Measurements from ENCODE around the gene CDCP2.

CDCP2 gene

DNA sequence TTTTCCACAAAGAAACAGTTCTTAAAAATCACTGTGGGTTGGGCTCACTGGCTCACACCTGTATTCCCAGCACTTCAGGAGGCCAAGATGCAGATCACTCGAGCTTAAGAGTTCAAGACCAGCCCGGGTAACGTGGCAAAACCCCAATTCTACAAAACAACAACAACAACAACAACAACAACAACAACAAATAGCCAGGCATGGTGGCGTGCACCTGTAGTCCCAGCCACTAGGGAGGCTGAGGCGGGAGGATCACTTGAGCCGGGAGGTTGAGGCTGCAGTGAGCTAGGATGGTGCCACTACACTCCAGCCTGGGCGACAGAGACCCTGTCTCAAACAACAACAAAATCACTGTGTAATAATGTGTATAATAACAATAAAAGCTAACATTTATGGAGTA, 40.8 kb downstream of the CDCP2 start:
- Histone ChIP-seq H3K27ac (replicated peaks) (no peak overlapping the region), H3K4me3 (replicated peaks; ENCODE audit: insufficient read depth, low read length) (no peak overlapping the region), H3K27me3 (ENCODE audit: insufficient read depth, poor library complexity, severe bottlenecking) (no peaks in the 10 kb centered on the region)
- no peak for DNase-seq (ENCODE audit: low read depth in 1 of 2, low spot score in 1 of 2)
- TF ChIP-seq CTCF (IDR thresholded peaks at IDR 0.05; ENCODE audit: insufficient read depth, low read length) (no peak), POLR2AphosphoS5 (IDR thresholded peaks at IDR 0.05; ENCODE audit: low read depth) (no peak), GABPA (IDR thresholded peaks at IDR 0.05; ENCODE audit: low read depth) (no peak), SPI1 (IDR thresholded peaks at IDR 0.05; ENCODE audit: borderline replicate concordance, low read depth) (no peak)
- TF ChIP-seq, protein P1, sequence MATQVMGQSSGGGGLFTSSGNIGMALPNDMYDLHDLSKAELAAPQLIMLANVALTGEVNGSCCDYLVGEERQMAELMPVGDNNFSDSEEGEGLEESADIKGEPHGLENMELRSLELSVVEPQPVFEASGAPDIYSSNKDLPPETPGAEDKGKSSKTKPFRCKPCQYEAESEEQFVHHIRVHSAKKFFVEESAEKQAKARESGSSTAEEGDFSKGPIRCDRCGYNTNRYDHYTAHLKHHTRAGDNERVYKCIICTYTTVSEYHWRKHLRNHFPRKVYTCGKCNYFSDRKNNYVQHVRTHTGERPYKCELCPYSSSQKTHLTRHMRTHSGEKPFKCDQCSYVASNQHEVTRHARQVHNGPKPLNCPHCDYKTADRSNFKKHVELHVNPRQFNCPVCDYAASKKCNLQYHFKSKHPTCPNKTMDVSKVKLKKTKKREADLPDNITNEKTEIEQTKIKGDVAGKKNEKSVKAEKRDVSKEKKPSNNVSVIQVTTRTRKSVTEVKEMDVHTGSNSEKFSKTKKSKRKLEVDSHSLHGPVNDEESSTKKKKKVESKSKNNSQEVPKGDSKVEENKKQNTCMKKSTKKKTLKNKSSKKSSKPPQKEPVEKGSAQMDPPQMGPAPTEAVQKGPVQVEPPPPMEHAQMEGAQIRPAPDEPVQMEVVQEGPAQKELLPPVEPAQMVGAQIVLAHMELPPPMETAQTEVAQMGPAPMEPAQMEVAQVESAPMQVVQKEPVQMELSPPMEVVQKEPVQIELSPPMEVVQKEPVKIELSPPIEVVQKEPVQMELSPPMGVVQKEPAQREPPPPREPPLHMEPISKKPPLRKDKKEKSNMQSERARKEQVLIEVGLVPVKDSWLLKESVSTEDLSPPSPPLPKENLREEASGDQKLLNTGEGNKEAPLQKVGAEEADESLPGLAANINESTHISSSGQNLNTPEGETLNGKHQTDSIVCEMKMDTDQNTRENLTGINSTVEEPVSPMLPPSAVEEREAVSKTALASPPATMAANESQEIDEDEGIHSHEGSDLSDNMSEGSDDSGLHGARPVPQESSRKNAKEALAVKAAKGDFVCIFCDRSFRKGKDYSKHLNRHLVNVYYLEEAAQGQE (IDR thresholded peaks at IDR 0.05; ENCODE audit: insufficient replicate concordance, low read depth): no peak

GRCh38 chr1:54111624-54112023, 41.2 kb downstream of the CDCP2 start:
- H3K27me3 ChIP-seq (ENCODE audit: insufficient read depth, poor library complexity, severe bottlenecking): no peaks in the 10 kb centered on the region
- no peak overlapping the region for H3K4me3 ChIP-seq (replicated peaks; ENCODE audit: insufficient read depth, low read length)
- no peak for DNase-seq (ENCODE audit: low read depth in 1 of 2, low spot score in 1 of 2)
- TF ChIP-seq GABPA (IDR thresholded peaks at IDR 0.05; ENCODE audit: low read depth) (no peak), POLR2AphosphoS5 (IDR thresholded peaks at IDR 0.05; ENCODE audit: low read depth) (no peak), CTCF (IDR thresholded peaks at IDR 0.05; ENCODE audit: insufficient read depth, low read length) (no peak), SPI1 (IDR thresholded peaks at IDR 0.05; ENCODE audit: borderline replicate concordance, low read depth) (no peak)
- TF ChIP-seq, protein P1 (IDR thresholded peaks at IDR 0.05; ENCODE audit: insufficient replicate concordance, low read depth): no peak
- no peak overlapping the region for H3K27ac ChIP-seq (replicated peaks)

GRCh38 chr1:54110996-54111395, 41.8 kb downstream of the CDCP2 start:
- Histone ChIP-seq H3K27ac (replicated peaks) (no peak overlapping the region), H3K4me3 (replicated peaks; ENCODE audit: insufficient read depth, low read length) (no peak overlapping the region), H3K27me3 (ENCODE audit: insufficient read depth, poor library complexity, severe bottlenecking) (no peaks in the 10 kb centered on the region)
- no peak for TF ChIP-seq CTCF (IDR thresholded peaks at IDR 0.05; ENCODE audit: insufficient read depth, low read length)
- TF ChIP-seq, protein P1 (IDR thresholded peaks at IDR 0.05; ENCODE audit: insufficient replicate concordance, low read depth): no peak
- no peak for TF ChIP-seq GABPA (IDR thresholded peaks at IDR 0.05; ENCODE audit: low read depth)
- no peak for TF ChIP-seq SPI1 (IDR thresholded peaks at IDR 0.05; ENCODE audit: borderline replicate concordance, low read depth)
- TF ChIP-seq POLR2AphosphoS5 (IDR thresholded peaks at IDR 0.05; ENCODE audit: low read depth): no peak
- no peak for DNase-seq (ENCODE audit: low read depth in 1 of 2, low spot score in 1 of 2)
